GM13977 (cell line): ENCODE measurements around the gene CPD.
"Not testable (repeated sequence)": the region's sequence is repeated elsewhere in the genome, so short reads cannot be mapped to it uniquely, and the experiment has no call there.

Experiments used
- DNase-seq: peaks from one replicate; pipeline ENCODE4 v3.0.0; 2012; ENCODE audit warnings: low spot score
- in situ Hi-C: fragments of 300-500 bp; cut with MboI; formaldehyde crosslinking; loops from one replicate; pipeline ENCODE4 v1.12.0; 2022; ENCODE audit warnings: low sequenced_read_pairs, low pct_unique_long_range_greater_than_20kb, mixed read lengths, inconsistent platforms; ENCODE audit not compliant: unreplicated experiment
- TF ChIP-seq, protein P1 (sequence below): IDR thresholded peaks from 2 replicates; pipeline ENCODE4 v1.5.1; 2012; ENCODE audit warnings: mild to moderate bottlenecking, control low read depth; ENCODE audit not compliant: insufficient read depth; ENCODE audit errors: extremely low read depth, missing control alignments

The CPD gene

DNA sequence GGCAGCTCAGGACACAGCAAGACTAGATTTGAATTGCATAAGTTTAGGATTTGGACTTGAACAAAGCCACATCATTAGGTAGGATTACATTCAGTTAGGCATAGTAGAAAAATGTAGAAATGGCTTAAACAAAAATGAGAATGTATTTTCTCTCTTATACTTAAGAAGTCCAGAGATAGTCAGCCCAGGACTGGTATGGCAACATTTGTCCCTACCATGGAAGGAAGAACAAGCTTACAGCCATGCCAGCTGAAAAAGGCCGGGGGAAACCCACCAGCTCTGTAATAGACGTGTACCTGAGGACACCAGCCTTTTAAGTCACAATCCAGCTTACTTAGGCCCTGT is 33.7 kb upstream of the CPD start:
- in situ Hi-C loops: loop anchor here (25.0 kb wide), 1 partner anchor 367 kb away; no protein-coding TSS in a partner anchor
- TF ChIP-seq, protein P1, sequence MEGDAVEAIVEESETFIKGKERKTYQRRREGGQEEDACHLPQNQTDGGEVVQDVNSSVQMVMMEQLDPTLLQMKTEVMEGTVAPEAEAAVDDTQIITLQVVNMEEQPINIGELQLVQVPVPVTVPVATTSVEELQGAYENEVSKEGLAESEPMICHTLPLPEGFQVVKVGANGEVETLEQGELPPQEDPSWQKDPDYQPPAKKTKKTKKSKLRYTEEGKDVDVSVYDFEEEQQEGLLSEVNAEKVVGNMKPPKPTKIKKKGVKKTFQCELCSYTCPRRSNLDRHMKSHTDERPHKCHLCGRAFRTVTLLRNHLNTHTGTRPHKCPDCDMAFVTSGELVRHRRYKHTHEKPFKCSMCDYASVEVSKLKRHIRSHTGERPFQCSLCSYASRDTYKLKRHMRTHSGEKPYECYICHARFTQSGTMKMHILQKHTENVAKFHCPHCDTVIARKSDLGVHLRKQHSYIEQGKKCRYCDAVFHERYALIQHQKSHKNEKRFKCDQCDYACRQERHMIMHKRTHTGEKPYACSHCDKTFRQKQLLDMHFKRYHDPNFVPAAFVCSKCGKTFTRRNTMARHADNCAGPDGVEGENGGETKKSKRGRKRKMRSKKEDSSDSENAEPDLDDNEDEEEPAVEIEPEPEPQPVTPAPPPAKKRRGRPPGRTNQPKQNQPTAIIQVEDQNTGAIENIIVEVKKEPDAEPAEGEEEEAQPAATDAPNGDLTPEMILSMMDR: no peak
- no peak for DNase-seq

DNA sequence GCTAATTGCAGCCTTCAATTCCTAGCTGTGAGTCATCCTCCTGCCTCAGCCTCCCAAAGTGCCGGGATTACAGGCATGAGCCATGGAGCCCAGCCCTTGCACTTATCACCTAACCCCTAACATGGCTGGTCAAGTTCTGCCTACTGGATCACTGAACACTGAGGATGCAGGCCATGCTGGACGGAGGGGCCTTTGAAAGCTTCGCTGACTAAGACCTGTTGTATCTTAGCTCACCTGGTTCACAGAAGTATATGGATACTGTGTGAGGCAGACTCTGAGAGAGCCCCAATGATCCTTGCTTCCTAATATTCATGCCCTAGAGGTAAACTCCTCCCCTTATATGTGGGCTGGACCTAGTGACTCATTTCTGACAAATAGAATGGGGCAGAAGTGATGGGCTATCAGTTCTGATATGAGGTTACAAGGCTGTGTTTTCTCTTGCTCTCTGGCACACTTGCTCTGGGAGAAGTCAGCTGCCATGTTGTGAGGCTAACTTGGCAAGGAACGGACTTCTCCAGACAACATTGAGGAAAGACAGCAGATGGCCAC is 33.1 kb upstream of the CPD start:
- in situ Hi-C loops: loop anchor here (25.0 kb wide), 1 partner anchor 367 kb away; no protein-coding TSS in a partner anchor
- peak; percentile 8 for DNase-seq
- TF ChIP-seq, protein P1: no peak

DNA sequence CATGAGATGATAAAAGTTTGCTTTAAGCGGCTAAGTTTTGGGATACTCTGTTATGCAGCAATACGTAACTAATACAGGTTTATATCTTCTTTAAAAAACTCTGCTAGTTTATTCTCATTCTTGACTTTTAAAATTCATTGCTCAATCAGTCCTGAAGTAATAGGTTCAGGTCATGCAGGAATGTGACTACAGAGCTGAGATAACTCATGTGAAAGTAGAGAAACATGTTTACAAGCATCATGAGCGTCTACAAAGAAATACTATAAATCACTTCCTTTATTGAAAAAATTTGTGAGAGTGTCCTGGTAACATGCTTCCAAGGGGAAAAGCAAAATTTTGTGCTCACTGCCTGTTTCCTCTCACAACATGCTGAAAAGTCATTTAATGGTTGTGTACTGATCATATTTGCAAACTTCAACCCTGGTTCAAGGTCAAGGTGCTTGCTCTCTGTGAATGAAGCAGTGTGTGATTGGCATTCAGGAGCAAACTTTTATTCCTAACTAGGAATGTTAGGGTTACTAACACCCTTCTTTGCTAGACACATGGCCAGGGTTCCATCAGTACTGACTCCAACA is 32.4 kb upstream of the CPD start:
- in situ Hi-C loops: loop anchor here (25.0 kb wide), 1 partner anchor 366 kb away; no protein-coding TSS in a partner anchor
- no peak for DNase-seq
- TF ChIP-seq, protein P1: no peak

DNA sequence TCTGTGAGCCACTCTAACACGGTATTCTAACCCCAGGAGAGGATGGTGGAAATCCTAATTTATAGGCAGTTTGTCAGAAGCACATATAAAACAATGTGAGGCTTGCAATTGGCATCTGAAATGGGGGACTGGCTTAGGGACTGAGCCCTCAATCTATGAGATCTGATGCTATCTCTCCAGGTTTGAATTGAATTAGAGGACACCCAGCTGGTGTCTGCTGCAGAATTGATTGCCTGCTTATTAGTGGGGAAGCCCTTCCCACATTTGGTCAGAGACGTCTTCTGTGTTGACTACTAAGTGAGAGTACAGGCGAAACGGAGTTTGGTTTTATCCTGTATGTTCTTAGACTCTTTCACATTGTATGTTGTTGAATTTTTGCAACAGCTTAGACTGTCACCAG is 31.2 kb upstream of the CPD start:
- DNase-seq: no peak
- TF ChIP-seq, protein P1: no peak
- in situ Hi-C loops: loop anchor here (25.0 kb wide), 1 partner anchor 365 kb away; no protein-coding TSS in a partner anchor

DNA sequence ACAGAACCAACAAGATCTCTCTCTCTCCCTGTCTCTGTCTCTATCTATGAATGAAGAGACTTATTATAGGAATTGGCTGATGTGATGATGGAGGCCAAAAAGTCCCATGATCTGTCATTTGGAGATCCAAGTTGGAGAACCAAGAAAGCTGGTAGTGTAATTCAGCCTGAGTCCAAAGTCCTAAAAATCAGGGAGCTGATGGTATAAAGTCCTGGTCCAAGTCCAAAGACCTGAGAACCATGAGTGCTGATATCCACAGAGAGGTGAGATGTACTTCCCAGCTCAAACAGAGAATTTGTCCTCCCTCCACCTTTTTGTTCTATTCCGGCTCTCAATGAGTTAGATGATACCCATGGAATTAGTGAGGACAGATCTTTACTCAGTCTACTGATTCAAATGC is 29.5 kb upstream of the CPD start:
- TF ChIP-seq, protein P1: no peak
- in situ Hi-C loops: loop anchor here (25.0 kb wide), 1 partner anchor 363 kb away; no protein-coding TSS in a partner anchor
- no peak for DNase-seq

DNA sequence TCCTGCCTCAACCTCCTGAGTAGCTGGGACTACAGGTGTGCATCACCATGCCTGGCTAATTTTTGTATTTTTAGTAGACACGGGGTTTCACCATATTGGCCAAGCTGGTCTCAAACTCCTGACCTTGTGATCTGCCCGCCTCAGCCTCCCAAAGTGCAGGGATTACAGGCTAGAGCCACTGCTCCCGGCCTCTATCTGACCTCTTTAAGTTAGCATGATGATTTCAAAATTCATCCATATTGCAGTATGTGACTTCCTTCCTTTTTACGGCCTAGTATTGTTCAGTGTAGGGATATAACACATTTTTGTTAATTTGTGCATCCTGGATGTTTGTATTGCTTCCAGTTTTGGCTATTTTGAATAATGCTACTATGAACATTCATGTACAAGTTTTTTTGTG is 27.5 kb upstream of the CPD start:
- DNase-seq, in situ Hi-C loops: not testable (repeated sequence)

DNA sequence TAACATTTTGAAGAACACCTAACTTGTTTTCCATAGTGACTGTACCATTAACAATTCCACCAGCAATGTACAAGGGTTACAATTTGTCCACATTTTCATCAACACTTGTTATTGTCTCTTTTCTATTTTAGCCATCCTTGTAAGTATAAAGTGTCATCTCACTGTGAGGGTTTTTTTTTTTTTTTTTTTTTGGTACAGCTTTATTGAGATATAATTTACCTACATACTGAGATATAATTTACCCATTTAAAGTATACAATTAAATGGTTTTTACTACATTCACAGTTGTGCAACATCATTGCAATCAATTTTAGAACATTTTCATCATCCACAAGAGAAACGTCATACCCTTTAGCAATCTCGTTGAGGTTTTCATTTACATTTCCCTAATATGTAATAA is 27.0 kb upstream of the CPD start:
- DNase-seq: no peak
- TF ChIP-seq, protein P1: no peak
- in situ Hi-C loops: no loop called here
